ENCODE data around the gene OR9Q1.
"Not testable (repeated sequence)": the region's sequence is repeated elsewhere in the genome, so short reads cannot be mapped to it uniquely, and the experiment has no call there.

The OR9Q1 gene

DNA sequence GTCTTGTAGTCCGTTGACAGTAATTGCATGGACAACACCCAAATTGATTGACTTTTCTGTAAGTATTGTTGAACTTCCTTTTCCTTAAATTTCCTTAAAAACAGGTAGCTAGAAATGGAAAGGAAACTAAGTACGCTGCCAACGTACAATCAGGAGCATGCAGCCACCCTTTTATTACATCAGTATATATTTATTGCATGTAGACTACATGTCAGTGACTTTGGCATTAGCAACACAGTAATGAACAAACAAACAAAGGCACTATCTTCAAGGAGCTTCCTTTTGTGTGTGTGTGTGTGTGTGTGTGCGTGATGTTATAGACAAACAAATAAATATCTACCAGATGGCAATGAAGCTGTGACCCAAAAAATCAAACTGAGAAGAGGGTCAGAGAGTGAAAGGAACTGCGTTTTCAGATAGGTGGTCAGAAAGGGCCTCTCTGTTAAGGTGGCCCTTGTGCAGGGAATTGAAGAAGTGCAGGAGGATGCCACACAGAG lies at the start of gene OR9Q1:
OR9Q1 (plus strand) TSS at position 447 of the 497 bp plus-strand sequence. CDS start 155,564 bp downstream, outside the sequence.
- DNase-seq (ENCODE audit: low spot score): no peak

GRCh38 chr11:57974132-57974531 lies 49.5 kb upstream of the OR9Q1 start:
- no peak for DNase-seq (ENCODE audit: low spot score)

GRCh38 chr11:57974848-57975601 lies 48.7 kb upstream of the OR9Q1 start:
- DNase-seq (ENCODE audit: low spot score): no peak

DNA sequence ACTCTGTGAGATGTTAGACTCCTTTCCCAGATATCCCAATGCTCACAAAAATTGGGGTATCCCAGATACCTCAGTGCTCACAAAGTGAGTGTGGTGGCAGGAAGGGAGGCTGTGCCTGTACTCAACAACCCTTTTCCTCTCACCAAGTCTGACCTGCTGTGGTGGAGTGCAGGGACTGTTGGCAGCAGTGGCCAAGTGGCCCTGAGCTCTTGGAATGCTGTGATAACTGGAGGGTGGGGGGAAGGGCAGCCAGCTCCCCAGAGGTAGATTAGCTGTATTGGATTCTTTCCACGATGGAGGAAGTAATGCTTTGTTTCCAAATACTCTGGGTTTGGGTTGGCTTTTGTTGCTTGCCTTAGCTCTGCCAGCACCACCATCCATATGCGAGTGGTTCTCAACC lies 46.0 kb upstream of the OR9Q1 start:
- DNase-seq (ENCODE audit: low spot score): no peak

GRCh38 chr11:57978686-57979531 lies 44.8 kb upstream of the OR9Q1 start:
- DNase-seq (ENCODE audit: low spot score): no peak

DNA sequence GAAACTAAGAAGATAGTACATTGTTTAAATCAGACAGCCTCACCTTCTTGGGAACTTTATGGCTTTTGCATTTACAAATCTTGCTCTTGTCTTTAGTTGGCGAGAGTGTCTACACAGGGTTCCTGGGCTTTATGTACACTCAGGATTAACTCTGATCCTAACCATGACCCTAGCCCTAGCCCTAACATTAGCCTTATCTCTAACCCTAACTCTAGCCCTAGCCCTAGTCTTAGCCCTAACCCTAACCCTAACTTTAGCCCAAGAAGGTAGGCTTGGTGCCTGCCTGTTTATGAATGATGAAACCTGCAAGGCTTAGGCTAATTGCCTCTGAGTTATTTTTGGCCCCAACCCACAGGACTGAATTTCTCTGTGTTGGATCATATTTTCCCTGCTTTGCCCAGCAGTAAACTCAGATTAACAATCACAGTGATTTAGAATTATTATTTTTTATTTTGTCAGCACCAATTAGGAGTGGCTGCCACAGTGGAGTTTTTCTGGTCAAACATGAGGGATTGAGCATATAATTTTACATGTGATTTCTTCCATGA lies 44.1 kb upstream of the OR9Q1 start:
- no peak for DNase-seq (ENCODE audit: low spot score)

DNA sequence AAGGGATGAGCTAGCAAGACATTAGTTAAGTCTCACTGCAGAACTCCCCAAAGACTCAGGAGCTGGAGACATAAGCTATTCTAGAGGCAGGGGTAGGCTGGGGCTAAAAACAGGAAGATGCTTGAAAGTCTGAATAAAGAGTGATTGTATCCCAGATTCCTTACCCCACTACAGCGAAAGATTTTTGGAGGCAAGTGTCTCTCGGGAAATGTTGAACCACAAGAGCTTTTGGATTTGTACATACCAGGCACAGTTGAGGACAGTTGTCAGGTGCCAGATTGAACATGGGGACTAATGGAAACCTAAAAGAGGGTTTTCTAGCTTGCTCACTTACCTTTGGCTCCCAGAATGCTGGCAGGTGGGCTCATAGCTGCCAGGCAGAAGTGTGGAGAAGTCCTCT lies 43.5 kb upstream of the OR9Q1 start:
- no peak for DNase-seq (ENCODE audit: low spot score)

DNA sequence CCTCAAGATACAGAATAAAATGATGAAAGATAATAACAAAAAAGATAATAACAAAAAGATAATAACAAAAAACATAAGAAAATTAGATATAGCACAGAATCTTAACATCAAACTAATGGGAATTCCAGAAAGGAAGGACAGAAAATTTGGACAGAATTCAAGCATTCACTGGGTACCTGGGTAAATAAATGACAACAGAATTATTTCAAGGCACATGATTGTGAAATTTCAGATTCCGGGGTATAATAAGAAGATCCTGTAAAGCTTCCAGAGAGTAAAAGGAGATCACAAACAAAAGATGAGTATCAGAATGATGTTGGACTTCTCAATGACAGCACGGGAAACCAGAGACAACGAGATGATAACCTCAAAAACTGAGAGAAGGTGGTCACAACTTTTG lies 42.1 kb upstream of the OR9Q1 start:
- no peak for DNase-seq (ENCODE audit: low spot score)

DNA sequence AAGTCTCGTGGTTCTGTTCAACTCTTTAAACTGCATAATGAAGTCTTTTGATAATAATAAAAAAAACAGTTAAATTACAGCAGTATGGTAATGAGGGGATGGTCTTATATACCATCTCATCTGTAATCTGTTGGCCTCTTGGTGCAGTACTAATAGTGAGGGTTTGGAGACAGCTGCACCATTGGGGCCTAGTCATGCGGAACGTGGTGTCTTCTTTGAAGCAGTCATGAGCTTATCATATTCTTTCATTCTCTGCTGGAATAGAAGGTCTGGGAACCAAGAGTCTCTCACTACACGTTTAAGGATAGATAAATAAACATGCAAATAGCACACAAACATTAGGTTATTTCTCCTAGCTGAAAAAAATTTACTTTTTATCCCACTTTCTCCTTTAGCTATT lies 40.9 kb upstream of the OR9Q1 start:
- no peak for DNase-seq (ENCODE audit: low spot score)

GRCh38 chr11:57983191-57983590 lies 40.5 kb upstream of the OR9Q1 start:
- no peak for DNase-seq (ENCODE audit: low spot score)

GRCh38 chr11:57999523-57999922 lies 24.2 kb upstream of the OR9Q1 start:
- DNase-seq (ENCODE audit: low spot score): not testable (repeated sequence)

DNA sequence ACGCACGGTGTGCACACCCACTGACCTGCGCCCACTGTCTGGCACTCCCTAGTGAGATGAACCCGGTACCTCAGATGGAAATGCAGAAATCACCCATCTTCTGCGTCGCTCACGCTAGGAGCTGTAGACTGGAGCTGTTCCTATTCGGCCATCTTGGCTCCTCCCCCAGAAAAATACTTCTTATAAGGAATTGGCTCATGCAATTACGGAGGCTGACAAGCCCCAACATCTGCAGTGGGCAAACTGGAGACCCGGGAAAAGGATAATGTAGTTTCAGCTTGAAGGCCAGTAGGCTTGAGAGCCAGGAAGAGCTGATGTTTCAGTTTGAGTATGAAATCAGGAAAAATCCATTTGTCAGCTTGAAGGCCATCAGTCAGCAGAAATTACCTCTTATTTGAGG lies 23.7 kb upstream of the OR9Q1 start:
- not testable (repeated sequence) for DNase-seq (ENCODE audit: low spot score)

- DNase-seq (ENCODE audit: low spot score): no peak
Observed at GRCh38 chr11:58000699-58001098, 23.0 kb upstream of the OR9Q1 start.

GRCh38 chr11:58003036-58003435 lies 20.6 kb upstream of the OR9Q1 start:
- DNase-seq (ENCODE audit: low spot score): no peak

DNA sequence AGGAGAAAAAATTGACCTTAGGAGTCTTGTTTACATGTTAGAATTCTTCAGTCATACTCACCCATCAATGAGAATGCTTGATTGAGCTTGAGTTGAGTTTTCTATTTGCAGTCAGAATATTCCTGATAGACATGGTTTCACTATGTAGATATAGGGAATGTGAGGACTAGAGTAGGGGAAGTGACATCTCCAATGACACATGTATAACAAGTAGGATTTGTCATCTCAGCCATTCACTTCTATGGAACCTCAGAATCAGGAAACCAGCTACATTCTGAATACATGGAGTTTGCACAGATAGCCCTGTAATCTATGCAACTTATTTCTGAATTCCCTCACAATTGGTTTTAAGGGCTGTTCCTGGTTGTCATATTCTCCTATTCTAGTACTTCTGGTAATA lies 20.1 kb upstream of the OR9Q1 start:
- DNase-seq (ENCODE audit: low spot score): no peak

- DNase-seq (ENCODE audit: low spot score): no peak
Observed at GRCh38 chr11:58004664-58005063, 19.0 kb upstream of the OR9Q1 start.

- DNase-seq (ENCODE audit: low spot score): no peak
Observed at GRCh38 chr11:58006940-58007339, 16.7 kb upstream of the OR9Q1 start.

GRCh38 chr11:58011771-58012170 lies 11.9 kb upstream of the OR9Q1 start:
- no peak for DNase-seq (ENCODE audit: low spot score)

DNA sequence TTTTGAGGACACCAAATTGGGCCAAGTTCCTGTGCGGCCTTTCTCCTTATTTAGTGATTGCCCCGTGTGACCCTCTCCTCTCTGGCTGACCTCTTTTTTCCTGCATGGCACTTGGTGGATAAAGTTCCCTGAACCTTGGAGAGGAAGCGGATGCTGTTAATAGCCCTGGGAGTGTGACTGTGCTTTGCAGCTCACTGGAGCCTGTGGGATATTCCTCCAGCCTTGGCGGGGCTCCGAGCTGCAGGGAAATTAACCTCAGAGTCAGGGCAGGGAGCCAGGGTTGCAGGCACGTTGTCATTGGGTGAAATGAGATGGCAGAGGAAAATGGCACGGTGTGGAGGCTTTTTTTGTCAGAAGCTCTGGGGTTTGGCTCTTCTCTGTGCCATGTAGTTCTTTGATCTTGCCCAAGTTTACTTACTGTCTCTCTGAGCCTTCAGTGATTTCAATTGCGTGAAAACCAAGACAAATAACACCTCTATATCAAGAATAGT lies 965 bp downstream of the OR9Q1 start:
- peak; percentile 12 for DNase-seq (ENCODE audit: low spot score)

DNA sequence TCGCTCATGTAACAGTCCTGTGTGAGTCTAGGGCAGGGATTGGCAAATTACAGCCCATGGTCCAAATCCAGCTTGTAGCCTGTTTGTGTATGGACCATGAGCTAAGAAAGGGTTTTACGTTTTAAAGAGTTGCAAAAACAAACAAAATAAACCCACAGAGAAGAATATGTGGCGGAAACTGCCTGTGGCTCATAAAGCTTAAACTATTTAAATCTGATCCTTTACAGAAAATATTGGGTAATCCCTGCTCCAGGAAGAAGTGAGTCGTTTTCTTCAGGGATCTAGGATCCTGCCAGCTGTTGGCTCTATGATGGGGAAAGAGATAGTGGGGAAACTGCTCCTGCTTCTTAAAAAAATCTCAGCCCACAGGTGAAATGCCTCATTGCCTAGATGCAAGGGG lies 3.7 kb downstream of the OR9Q1 start:
- no peak for DNase-seq (ENCODE audit: low spot score)

GRCh38 chr11:58028687-58029411 lies 5.2 kb downstream of the OR9Q1 start:
- DNase-seq (ENCODE audit: low spot score): no peak

DNA sequence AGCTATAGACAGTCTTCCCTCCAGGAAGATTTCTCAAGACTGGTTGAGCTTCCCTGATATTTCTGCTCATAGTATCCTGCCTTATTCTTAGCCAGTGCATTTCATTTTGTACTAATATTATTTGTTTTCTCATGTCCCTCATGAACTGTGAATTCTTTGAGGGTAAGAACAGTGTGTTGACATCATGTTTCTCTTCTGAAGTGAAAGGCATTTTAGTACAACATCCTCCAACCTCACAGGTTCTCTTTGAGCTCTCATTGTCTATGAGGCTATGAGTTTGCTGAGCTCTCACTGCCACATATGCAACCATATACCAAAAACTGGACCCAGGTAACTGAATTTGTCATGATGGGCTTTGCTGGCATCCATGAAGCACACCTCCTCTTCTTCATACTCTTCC lies 7.0 kb downstream of the OR9Q1 start, which contains the start of gene OR6Q1:
OR6Q1 (plus strand) TSS at position 301 of the 400 bp plus-strand sequence; CDS start at position 301, 0 bp downstream.
- DNase-seq (ENCODE audit: low spot score): no peak

All from cerebellar cortex (tissue), 1 donor.